Lower lobe of right lung (tissue), 2 donors: Measurements from ENCODE around the gene RAPGEF2. TPM values are rescaled to one million over a fixed set of nuclear protein-coding genes. Genes with fewer than 3 reads are reported as not detected.

ENCODE experiments used
- ATAC-seq, 2 donors: fragments of 200-7000 bp; cut with Tn5 transposase; one replicate each; pipeline ENCODE4 v1.9.1; 2020 to 2022; ENCODE audit warnings: mild to moderate bottlenecking in 2 of 2, moderate library complexity in 2 of 2
- DNase-seq: peaks from one replicate; pipeline ENCODE4 v3.0.0-alpha.2; 2020
- H3K27ac ChIP-seq: fragments of 200-600 bp; one replicate; pipeline ENCODE4 v1.8.0; 2022
- H3K27me3 ChIP-seq: fragments of 200-600 bp; one replicate; pipeline ENCODE4 v1.8.0; 2022; ENCODE audit warnings: low read depth
- H3K36me3 ChIP-seq: fragments of 200-600 bp; one replicate; pipeline ENCODE4 v1.8.0; 2022; ENCODE audit warnings: mild to moderate bottlenecking
- H3K4me1 ChIP-seq: fragments of 200-600 bp; one replicate; pipeline ENCODE4 v1.8.0; 2022
- H3K4me3 ChIP-seq: fragments of 200-600 bp; one replicate; pipeline ENCODE4 v1.8.0; 2022; ENCODE audit warnings: mild to moderate bottlenecking
- H3K9me3 ChIP-seq: fragments of 200-600 bp; one replicate; pipeline ENCODE4 v1.8.0; 2022
- CTCF ChIP-seq: fragments of 200-600 bp; IDR thresholded peaks from one replicate; pipeline ENCODE4 v1.8.0; 2022; ENCODE audit warnings: antibody characterized with exemption, mild to moderate bottlenecking
- intact Hi-C: fragments of 100-400 bp; cut with DNase I; formaldehyde crosslinking; loops from one replicate; pipeline ENCODE4 v1.11.0; 2022
- total RNA-seq: library from RNA; stranded (reverse); fragmentation: NEBNext Ultra II Directional; extraction: Animal tissue kit (Norgen Biotek cat#: 25700); gene quantifications from one replicate; pipeline ENCODE4 v1.2.1, GENCODE V29; 2021
- donor health status: DM: no; HTN: yes; CAD: no; lungs with severe emphysema.

The RAPGEF2 gene
- total RNA-seq, 1 donor from 2014 or later = 66.4 TPM

DNA sequence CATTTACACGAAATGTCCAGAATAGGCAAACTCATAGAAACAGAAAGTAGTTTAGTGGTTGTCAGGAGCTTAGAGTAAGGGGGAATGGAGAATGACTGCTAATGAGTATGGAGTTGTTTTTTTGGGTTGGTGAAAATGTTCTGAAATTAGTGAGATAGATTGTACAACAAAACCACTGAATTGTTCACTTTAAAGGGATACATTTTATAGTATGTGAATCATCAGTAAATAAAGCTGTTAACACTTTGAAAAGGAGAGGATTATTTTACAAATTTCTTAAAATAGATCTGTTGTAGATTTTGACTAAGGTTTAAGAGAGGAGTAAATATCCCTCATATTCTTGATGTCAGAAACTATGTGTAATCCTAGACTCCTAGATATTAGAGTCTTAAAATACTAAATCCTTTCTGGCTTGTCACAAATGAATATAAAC is 82.7 kb downstream of the RAPGEF2 start:
- H3K4me1 ChIP-seq = peaks cover under 1% of the 10 kb centered on the region
- DNase-seq (no peak), ATAC-seq (no peak)
- H3K36me3 ChIP-seq = no peaks in the 10 kb centered on the region
- H3K4me3 ChIP-seq = no peak overlapping the region
- H3K27ac ChIP-seq = no peak overlapping the region
- TF ChIP-seq CTCF = no peak
- intact Hi-C loops = no loop called here
- no peaks in the 10 kb centered on the region for H3K27me3 ChIP-seq
- no peaks in the 10 kb centered on the region for H3K9me3 ChIP-seq

DNA sequence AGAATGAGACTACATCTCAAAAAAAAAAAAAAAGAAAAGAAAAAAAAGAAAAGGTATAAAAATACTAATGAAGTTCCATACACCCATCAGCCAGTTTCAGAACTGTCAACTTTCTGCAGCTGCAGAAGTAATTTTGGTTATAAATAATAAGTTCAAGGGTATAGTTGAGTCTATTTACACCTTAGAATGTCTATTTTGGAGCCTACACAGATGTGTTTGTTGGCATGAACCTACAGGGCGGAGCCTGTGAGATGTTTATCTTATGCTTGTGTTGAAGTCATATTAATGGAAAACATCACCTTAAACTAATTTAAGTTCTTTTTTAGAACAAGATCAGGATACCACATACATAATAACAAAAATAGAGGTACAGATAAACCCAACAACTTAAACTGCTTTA is 85.8 kb downstream of the RAPGEF2 start:
- Histone ChIP-seq H3K4me3 (no peak overlapping the region), H3K9me3 (no peaks in the 10 kb centered on the region), H3K36me3 (peaks cover 3% of the 10 kb centered on the region), H3K27ac (no peak overlapping the region), H3K4me1 (no peaks in the 10 kb centered on the region), H3K27me3 (no peaks in the 10 kb centered on the region)
- ATAC-seq (no peak), DNase-seq (no peak)
- TF ChIP-seq CTCF = no peak
- intact Hi-C loops = no loop called here

DNA sequence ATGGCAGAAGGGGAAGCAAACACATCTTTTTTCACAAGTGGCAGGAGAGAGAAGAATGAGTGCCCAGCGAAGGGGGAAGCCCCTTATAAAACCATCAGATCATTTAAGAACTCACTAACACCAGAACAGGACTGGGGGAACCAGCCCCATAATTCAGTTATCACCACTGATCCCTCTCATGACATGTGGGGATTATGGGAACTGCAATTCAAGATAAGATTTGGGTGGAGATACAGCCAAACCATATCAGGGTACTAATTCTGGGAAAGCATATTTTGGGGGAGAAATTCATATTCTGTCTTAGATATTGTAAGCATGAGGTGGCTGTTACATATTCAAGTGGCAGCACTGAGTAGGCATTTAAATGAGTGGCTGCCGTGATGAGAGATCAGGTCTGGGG is 87.8 kb downstream of the RAPGEF2 start:
- Histone ChIP-seq H3K9me3 (no peaks in the 10 kb centered on the region), H3K27me3 (no peaks in the 10 kb centered on the region), H3K36me3 (peaks cover 10% of the 10 kb centered on the region), H3K4me3 (no peak overlapping the region), H3K4me1 (no peaks in the 10 kb centered on the region), H3K27ac (no peak overlapping the region)
- no peak for DNase-seq
- intact Hi-C loops = no loop called here
- ATAC-seq = no peak
- no peak for TF ChIP-seq CTCF

DNA sequence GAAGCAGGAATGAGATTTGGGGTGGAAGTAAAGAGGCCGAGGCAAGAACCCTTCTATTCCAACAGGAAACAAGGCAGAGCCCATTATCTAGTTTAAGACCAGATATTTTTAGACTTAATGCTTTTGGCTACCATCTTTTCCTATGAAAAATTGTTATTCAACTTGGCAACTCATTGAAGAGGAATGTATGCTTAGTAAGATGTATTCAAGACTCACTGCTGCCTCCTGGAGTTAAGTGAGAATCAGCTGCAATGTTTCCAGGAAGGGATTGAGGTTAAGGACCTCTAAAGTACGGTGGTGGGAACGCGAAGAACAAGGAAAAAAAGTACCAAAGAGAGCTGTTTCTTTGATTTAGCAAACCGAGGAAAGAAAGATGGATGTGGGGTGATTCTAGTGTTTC is 89.1 kb downstream of the RAPGEF2 start:
- DNase-seq (no peak), ATAC-seq (peak in 1 of 2 donors; percentile 79)
- Histone ChIP-seq H3K9me3 (no peaks in the 10 kb centered on the region), H3K4me1 (no peaks in the 10 kb centered on the region), H3K27me3 (no peaks in the 10 kb centered on the region), H3K27ac (no peak overlapping the region), H3K36me3 (peaks cover 10% of the 10 kb centered on the region), H3K4me3 (no peak overlapping the region)
- TF ChIP-seq CTCF = peak; percentile 28
- intact Hi-C loops = no loop called here

DNA sequence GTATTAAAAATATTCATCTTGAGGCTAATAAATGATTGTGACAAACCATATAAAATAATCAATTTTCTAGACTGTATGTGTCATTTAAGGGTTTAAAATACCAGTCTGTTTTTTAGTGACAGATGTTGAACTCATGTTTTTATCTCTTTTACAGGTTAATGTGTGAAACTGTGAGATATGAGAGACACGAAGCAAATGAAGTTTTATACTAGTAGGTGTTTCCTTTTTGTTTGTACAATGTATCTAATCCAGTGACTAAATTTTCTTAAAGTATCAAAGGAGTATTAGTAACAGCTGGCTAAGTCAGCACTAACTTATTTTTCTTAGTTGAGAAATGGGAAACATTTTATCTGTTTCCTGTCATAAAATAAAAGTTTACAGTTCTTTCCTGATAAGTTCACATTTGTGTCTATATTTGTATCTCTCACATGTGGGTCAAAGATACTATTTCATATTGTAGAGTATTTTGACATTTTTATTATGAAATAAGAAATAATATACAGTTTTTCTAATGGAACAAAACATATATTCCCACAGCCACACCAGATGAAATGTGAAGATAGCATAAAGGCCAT is 90.3 kb downstream of the RAPGEF2 start:
- peaks cover 10% of the 10 kb centered on the region for H3K36me3 ChIP-seq
- H3K9me3 ChIP-seq = no peaks in the 10 kb centered on the region
- no peaks in the 10 kb centered on the region for H3K27me3 ChIP-seq
- H3K4me1 ChIP-seq = no peaks in the 10 kb centered on the region
- no peak for TF ChIP-seq CTCF
- intact Hi-C loops = no loop called here
- no peak overlapping the region for H3K27ac ChIP-seq
- DNase-seq (no peak), ATAC-seq (no peak)
- no peak overlapping the region for H3K4me3 ChIP-seq
